Loucy (cell line): Measurements from ENCODE around the gene NDUFS7.

Source experiments
- CTCF ChIP-seq: fragments of 200-600 bp; sonication (generic); conservative IDR thresholded peaks from 2 replicates; pipeline ENCODE4 v1.5.1; 2014; ENCODE audit warnings: mild to moderate bottlenecking, antibody characterized with exemption, low read length
- EZH2phosphoT487 ChIP-seq: fragments of 200-600 bp; IDR thresholded peaks from 2 replicates; pipeline ENCODE4 v1.6.1; 2018; ENCODE audit warnings: antibody characterized with exemption, mild to moderate bottlenecking, moderate library complexity, borderline replicate concordance

- TF ChIP-seq CTCF (no peak), EZH2phosphoT487 (no peak)
Measured at GRCh38 chr19:1361601-1362386, 21.9 kb upstream of the NDUFS7 start.
